AG09309 (cell line): ENCODE measurements around the gene MSL1.

Experiments used
- DNase-seq: peaks from one replicate; pipeline ENCODE4 v3.0.0-alpha.2; 2010; ENCODE audit warnings: low read depth
- H3K4me3 ChIP-seq: 2 replicates; pipeline ENCODE4 v1.5.1; 2011; ENCODE audit warnings: mild to moderate bottlenecking, low read depth, low read length, moderate library complexity; ENCODE audit not compliant: control insufficient read depth
- CTCF ChIP-seq: IDR thresholded peaks from 2 replicates; pipeline ENCODE4 v1.5.1; 2011; ENCODE audit warnings: mild to moderate bottlenecking, low read depth, low read length, inconsistent platforms; ENCODE audit not compliant: insufficient read depth, control insufficient read depth; ENCODE audit errors: missing control alignments

MSL1 gene

GRCh38 chr17:40151414-40151963 lies 29.7 kb downstream of the MSL1 start:
- no peak overlapping the region for H3K4me3 ChIP-seq
- no peak for TF ChIP-seq CTCF
- no peak for DNase-seq

GRCh38 chr17:40153603-40154236 lies 31.9 kb downstream of the MSL1 start:
- no peak overlapping the region for H3K4me3 ChIP-seq
- TF ChIP-seq CTCF, result no peak
- no peak for DNase-seq

GRCh38 chr17:40157973-40158372 lies 36.2 kb downstream of the MSL1 start:
- H3K4me3 ChIP-seq, result no peak overlapping the region
- no peak for TF ChIP-seq CTCF
- no peak for DNase-seq

GRCh38 chr17:40158438-40159013 lies 36.8 kb downstream of the MSL1 start:
- H3K4me3 ChIP-seq, result no peak overlapping the region
- no peak for DNase-seq
- TF ChIP-seq CTCF, result no peak

GRCh38 chr17:40159456-40159855 lies 37.7 kb downstream of the MSL1 start:
- no peak for TF ChIP-seq CTCF
- H3K4me3 ChIP-seq, result no peak overlapping the region
- no peak for DNase-seq

GRCh38 chr17:40167685-40168261 lies 46.0 kb downstream of the MSL1 start:
- DNase-seq, result no peak
- no peak for TF ChIP-seq CTCF
- H3K4me3 ChIP-seq, result no peak overlapping the region
